Posterior vena cava (tissue), 2 donors: ENCODE measurements around the gene LETM1. TPM values are rescaled to one million over a fixed set of nuclear protein-coding genes. Genes with fewer than 3 reads are reported as not detected.

Experiments
- DNase-seq: peaks from one replicate; pipeline ENCODE4 v3.0.0-alpha.2; 2020; ENCODE audit warnings: low spot score
- intact Hi-C, 2 donors: fragments of 100-400 bp; cut with DNase I; formaldehyde crosslinking; loops; one replicate each; pipeline versions ENCODE4 v1.14.1 to v1.14.2; 2022 to 2023
- total RNA-seq, 2 donors: library from RNA; stranded (reverse); fragmentation: NEBNext Ultra II Directional; extraction: Animal tissue kit (Norgen Biotek cat#: 25700); gene quantifications; one replicate each; pipeline ENCODE4 v1.2.1, GENCODE V29; 2021
- donor health status: DM: yes; HTN: yes; CAD: no.
- donor health status: DM: yes; HTN: yes; CAD: no.

Gene LETM1
- total RNA-seq, 2 donors from 2014 or later, result 22.0 to 25.7 TPM

GRCh38 chr4:1773754-1774153 lies 82.2 kb downstream of the LETM1 start:
- DNase-seq, result no peak
- intact Hi-C loops, result no loop called here

DNA sequence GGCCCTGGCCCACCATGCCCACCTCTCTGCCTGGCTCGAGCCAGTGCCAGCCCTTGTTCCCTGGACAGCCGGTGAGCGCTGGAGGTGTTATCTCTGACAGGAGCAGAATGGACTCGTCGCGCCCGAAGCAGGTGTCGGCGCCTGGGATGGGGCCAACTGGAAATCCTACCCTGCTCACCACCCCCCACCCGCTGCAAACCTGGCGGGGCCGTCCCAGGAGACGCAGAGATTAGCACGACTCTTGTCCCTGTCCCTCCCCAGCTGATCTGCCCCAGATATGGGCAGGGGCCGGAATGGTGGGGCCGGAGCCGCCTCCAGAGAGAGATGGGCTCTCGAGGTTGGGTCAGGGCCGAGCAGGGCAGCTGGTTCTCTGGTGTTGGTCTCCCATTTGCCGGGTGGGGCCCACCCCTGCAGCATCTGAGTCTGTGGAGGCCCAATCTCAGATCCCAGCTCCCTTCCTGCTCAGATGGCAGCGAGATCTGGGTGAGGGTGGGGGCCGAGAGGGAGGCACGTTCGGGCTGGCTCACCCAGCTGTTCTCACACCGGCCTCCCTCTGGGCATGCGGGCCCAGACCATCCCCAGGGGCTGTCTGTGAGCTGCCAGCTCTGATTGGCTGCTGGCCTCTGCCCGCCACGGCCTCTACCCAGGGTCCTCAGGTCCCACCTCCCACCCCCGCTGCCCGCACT lies 83.0 kb downstream of the LETM1 start:
- intact Hi-C loops, result no loop called here
- no peak for DNase-seq

GRCh38 chr4:1771555-1772305 lies 84.2 kb downstream of the LETM1 start:
- no peak for DNase-seq
- intact Hi-C loops, result no loop called here

GRCh38 chr4:1770791-1771231 lies 85.1 kb downstream of the LETM1 start:
- DNase-seq, result no peak

DNA sequence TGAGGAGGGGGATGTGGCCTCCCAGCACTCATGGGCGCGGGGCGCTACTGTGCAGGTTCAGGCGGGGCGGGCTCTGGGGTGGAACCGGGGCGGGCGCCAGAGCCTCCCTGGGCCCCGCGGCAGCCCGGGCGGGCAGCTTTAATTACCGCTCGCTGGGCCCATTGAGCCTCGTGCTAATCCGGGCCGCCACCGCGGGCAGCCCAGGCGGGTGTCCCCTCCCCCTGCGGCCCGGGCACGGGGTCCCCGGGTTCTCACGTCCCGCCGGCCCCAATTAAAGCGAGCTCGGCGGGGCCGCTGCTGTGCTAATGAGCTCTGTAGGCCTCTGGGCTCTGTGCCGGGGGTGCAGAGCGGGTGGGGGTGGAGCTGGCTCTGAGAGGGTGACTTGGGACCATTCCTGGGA lies 85.7 kb downstream of the LETM1 start:
- intact Hi-C loops, result no loop called here
- no peak for DNase-seq

More at GRCh38 chr4:1770791-1771231, 85.1 kb downstream of the LETM1 start:
- intact Hi-C loops, result no loop called here

DNA sequence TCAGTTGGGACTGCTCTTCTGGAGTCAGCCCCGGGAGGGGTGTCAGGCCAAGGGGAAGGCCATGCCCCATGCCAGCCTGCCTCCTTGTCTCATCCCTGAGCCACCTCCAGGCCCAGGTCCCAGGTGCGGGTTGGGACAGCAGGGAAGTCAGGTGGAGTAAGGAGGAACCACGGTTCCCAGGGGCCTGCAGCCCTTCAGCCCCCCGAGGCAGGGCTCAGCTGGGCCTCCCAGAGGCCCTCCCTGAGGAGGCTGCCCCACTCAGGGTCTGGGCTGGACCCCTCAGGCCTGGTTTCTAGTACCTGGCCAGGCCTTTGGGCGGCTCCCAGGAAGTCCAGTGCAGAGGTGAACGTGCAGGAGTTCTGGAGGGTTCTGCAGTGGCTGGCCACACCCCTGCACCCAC lies 86.3 kb downstream of the LETM1 start:
- no peak for DNase-seq
- intact Hi-C loops, result no loop called here

GRCh38 chr4:1768367-1769034 lies 87.5 kb downstream of the LETM1 start:
- intact Hi-C loops, result no loop called here

DNA sequence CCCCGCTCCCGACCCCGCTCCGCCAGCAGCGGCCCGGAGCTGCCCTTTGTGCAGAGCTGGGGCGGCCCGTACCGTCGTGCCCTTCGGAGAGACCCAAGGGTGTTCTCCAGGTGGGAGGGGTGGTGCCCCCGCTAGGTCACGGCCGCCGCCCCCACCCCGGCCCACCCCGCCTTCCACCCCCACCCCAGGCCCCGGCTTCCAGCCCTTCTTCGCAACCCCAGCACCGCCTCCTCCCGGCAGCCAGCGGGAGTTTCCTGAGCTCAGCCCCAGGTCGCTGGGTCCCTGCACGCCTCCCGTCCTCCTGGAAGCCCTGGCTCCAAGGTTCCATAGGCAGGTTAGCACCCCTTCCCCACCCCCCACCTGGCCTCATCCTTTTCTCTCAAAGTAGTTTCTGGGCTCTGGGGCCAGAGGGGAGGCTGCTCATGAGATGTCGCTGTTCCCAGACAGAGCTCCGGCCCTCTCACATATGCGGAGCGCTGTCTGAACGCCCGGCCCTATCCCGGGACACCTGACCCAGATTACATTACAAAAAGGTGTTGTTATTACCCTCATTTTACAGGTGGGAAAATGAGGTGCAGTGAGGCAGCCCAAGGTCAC lies 88.1 kb downstream of the LETM1 start:
- intact Hi-C loops, result no loop called here
- DNase-seq, result no peak

More at GRCh38 chr4:1768367-1769034, 87.5 kb downstream of the LETM1 start:
- DNase-seq, result no peak

DNA sequence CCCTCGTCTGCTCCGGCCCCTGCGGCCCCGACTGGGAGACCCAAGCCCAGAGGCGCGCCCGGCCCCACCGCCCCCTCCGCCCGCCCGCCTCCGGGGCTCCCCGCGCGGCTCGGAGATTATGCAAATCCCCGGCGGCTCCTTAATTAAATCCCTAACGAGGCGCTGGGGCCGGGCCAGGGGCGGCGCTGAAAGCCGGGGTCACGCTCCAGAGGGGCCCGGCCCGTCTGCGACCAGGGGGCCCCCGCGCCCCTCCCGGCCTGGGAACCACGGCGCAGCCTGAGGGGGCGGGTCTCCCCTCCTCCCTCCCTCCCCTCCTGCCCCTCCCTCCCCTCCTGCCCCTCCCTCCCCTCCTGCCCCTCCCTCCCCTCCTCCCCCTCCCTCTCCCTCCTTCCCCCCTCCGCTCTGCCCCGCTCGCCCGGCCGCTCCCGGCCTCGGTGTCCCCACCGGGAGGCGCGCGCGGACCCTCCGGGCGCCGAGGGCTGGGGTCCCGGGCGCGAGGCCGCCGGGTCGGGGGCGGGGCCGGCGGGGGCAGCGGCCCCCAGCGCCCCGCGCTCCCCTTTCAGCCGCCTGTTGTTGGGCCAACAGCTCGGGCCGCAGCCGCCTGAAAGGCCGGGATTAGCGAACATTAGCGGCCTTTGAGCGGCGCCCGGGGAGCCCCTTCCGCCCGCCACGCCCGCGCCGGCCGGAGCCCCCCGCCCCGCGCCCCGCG lies 88.7 kb downstream of the LETM1 start:
- no peak for DNase-seq
- intact Hi-C loops, result no loop called here

- DNase-seq, result no peak
- intact Hi-C loops, result no loop called here
These were observed 89.6 kb downstream of the LETM1 start for GRCh38 chr4:1766106-1767060.

GRCh38 chr4:1765409-1766072 lies 90.4 kb downstream of the LETM1 start:
- DNase-seq, result no peak

GRCh38 chr4:1764670-1765069 lies 91.3 kb downstream of the LETM1 start:
- DNase-seq, result no peak
- intact Hi-C loops, result no loop called here

More at GRCh38 chr4:1765409-1766072, 90.4 kb downstream of the LETM1 start:
- intact Hi-C loops, result no loop called here

DNA sequence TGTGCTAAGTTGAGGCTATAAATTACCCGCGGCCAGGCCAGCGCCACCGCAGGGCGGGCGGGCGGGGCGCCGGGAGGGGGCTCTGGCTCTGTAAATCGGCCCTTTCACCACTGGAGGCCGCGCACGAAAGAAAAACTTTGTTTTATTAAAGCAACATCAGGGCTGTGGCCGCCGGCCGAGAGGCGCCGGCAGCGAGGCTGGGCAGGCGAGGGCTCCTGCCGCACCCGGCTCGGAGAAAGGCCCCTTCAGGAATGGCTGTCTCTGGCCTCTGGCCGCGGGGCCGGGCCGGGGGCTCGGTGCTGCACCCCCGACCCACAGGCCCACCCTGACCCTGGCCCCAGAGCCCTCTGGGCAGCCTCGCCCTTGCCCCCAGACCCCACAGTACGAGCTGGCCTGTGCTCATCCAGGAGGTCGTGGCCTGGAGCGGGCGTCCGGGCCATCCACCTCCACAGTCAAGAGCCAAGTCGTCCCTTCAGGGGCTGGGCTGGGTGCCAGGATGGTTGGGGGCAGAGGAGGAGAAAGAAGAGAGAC lies 92.3 kb downstream of the LETM1 start:
- DNase-seq, result no peak
- intact Hi-C loops, result no loop called here

DNA sequence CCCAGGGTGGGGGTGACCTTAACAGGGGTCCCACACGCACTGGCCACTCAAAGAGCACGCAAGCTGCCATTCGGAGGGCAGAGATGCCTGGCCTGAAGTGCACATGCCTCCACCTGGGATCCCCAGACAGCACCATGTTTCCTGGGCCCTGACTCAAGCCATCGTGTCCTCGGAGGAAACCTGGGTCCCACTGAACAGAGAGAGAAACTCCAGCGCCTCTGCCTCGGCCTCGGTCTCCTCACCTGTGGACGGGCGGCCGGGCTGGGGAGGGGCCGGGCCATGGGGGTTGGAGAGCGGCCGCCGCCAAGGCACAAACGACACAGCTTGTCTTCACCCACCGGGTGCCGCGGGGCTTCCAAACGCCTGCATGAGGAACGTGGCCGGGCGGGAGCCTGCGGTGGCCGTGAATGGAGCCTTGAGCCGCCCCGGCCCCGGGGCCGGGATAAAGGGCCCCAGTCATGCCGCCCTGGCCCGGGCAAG lies 92.8 kb downstream of the LETM1 start:
- intact Hi-C loops, result no loop called here
- DNase-seq, result no peak

- intact Hi-C loops, result no loop called here
- DNase-seq, result no peak
These were observed 93.5 kb downstream of the LETM1 start for GRCh38 chr4:1762264-1763010.
